ENCODE results near the gene PCGF3. TPM values are rescaled to one million over a fixed set of nuclear protein-coding genes. Genes with fewer than 3 reads are reported as not detected.

PCGF3 gene
- total and polyA plus RNA-seq, 9 of the 15 experiments (the other 6 are each of a cell fraction or from before 2014, with no cell fraction given): 2.6 to 46.1 (median 20.3) TPM

GRCh38 chr4:794900-795725 lies 89.5 kb downstream of the PCGF3 start:
- H3K36me3 ChIP-seq (ENCODE audit: control insufficient read depth, insufficient read depth, low read length): no peaks in the 10 kb centered on the region
- ChIA-PET CTCF (ENCODE audit: low intra/inter-chr PET ratio) (no interaction called here), POLR2A (interaction anchor here (2.5 kb wide), 1 partner anchor 13 kb away, joined by 15 read pairs; no protein-coding TSS in a partner anchor)
- FAIRE-seq: no peak
- H3K9ac ChIP-seq (ENCODE audit: insufficient read depth in 1 of 2, low read depth in 2 of 2, low read length in 2 of 2): peak overlapping the region in 1 of 2 experiments; percentile 20; a peak in 1 of 4 replicates
- H3K79me2 ChIP-seq (ENCODE audit: control insufficient read depth, insufficient read depth, low read length): no peaks in the 10 kb centered on the region
- H3K4me3 ChIP-seq: no peak overlapping the region
- in situ Hi-C loops (cut with MboI): no loop called here
- TF ChIP-seq EGR1 (conservative IDR thresholded peaks at IDR 0.05): 0 out of 2 replicates have a peak, but pooled peaks have one; percentile 4
- TF ChIP-seq, protein P1, sequence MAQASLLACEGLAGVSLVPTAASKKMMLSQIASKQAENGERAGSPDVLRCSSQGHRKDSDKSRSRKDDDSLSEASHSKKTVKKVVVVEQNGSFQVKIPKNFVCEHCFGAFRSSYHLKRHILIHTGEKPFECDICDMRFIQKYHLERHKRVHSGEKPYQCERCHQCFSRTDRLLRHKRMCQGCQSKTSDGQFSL (CRISPR knock-in tag; IDR thresholded peaks at IDR 0.05): peak; percentile 74
- TF ChIP-seq, protein P1 (tag; IDR thresholded peaks at IDR 0.05): no peak
- TF ChIP-seq, protein P2, sequence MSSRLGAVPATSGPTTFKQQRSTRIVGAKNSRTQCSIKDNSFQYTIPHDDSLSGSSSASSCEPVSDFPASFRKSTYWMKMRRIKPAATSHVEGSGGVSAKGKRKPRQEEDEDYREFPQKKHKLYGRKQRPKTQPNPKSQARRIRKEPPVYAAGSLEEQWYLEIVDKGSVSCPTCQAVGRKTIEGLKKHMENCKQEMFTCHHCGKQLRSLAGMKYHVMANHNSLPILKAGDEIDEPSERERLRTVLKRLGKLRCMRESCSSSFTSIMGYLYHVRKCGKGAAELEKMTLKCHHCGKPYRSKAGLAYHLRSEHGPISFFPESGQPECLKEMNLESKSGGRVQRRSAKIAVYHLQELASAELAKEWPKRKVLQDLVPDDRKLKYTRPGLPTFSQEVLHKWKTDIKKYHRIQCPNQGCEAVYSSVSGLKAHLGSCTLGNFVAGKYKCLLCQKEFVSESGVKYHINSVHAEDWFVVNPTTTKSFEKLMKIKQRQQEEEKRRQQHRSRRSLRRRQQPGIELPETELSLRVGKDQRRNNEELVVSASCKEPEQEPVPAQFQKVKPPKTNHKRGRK (tag; IDR thresholded peaks at IDR 0.05): no peak
- H3K4me1 ChIP-seq (replicated peaks in 1 of 2; ENCODE audit: control insufficient read depth in 2 of 2, insufficient read depth in 2 of 2, low read length in 2 of 2): peaks cover 0 to 51% of the 10 kb centered on the region in 2 experiments; a peak in 3 of 5 replicates
- H3K27ac ChIP-seq (ENCODE audit: extremely low read depth, low read depth, low read length): no peak overlapping the region
- no peak overlapping the region for H2AFZ ChIP-seq (ENCODE audit: low read depth, low read length)
- DNase-seq (ENCODE audit: extremely low read depth in 1 of 4, low spot score in 3 of 4): peak in 2 of 4 experiments; percentile 27 to 35
- 0 out of 2 replicates have a peak, but pooled peaks cover 3% of the 10 kb centered on the region for H4K20me1 ChIP-seq (replicated peaks; ENCODE audit: control insufficient read depth, insufficient read depth, low read length)
- no peak for ATAC-seq
- WGBS (ENCODE audit: insufficient coverage, low coverage, missing lambda C conversion rate): 26% methylated on average over 51 of the region's 71 CpGs
- H3K27me3 ChIP-seq (ENCODE audit: control insufficient read depth in 2 of 2, insufficient read depth in 2 of 2, low read length in 2 of 2): peaks cover 15 to 40% of the 10 kb centered on the region in 2 experiments
- intact Hi-C loops (cut with micrococcal nuclease): no loop called here
- H3K9me1 ChIP-seq (ENCODE audit: control insufficient read depth, insufficient read depth, low read length): no peaks in the 10 kb centered on the region
- no peaks in the 10 kb centered on the region for H3K9me3 ChIP-seq (replicated peaks; ENCODE audit: control insufficient read depth, insufficient read depth, low read depth, low read length)
- no TSS peak for BruUV-seq (replicated peaks)
- H3K4me2 ChIP-seq (ENCODE audit: insufficient read depth, low read length): no peak overlapping the region

Measured in K562 (cell line).